Measurements from ENCODE around the gene RAET1G. TPM values are rescaled to one million over a fixed set of nuclear protein-coding genes. Genes with fewer than 3 reads are reported as not detected.

Gene RAET1G
- total and polyA plus RNA-seq, 2 donors (not counting 3 experiments of a cell fraction or from before 2014, with no cell fraction given) = 1.6 to 2.1 TPM

DNA sequence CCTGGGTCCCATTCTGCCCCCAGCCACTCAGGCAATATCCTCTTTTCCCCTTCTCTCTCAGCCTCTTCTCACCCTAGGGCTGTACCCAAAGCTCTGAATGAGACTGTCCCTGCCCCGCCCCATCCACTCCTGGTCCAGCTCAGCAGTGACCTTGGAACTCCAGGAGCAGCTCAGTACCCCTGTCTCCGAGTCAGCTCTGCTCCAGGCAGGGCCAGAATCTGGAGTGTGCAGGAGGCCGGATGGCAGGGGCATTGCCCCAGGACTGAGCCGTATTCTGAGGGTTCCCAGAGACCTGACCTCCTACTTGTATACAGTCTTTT is 2.0 kb upstream of the RAET1G start:
- dilution Hi-C loops (cut with MboI; ENCODE audit: extremely low pct_ligation_motif_present, low sequenced_read_pairs) (no loop called here), intact Hi-C loops (cut with micrococcal nuclease) (loop anchor here (5.0 to 10.0 kb wide), 2 partner anchors 358 to 900 kb away; partner anchors contain the start of gene GINM1)
- peaks cover 20 to 23% of the 10 kb centered on the region in 2 experiments for H3K27me3 ChIP-seq (ENCODE audit: control insufficient read depth in 2 of 2, insufficient read depth in 2 of 2, low read length in 2 of 2)
- H3K4me3 ChIP-seq (replicated peaks in 1 of 3; ENCODE audit: insufficient read depth in 1 of 3, low read depth in 1 of 3, low read length in 3 of 3) = no peak overlapping the region
- BruUV-seq (replicated peaks) = no TSS peak
- ChIA-PET POLR2A (no interaction called here), CTCF (interaction anchor here (1.0 to 2.5 kb wide), 7 partner anchors 16 to 379 kb away, joined by 3 to 30 read pairs (median 5); partner anchors contain the start of gene PPIL4)
- H2AFZ ChIP-seq (ENCODE audit: low read depth, low read length) = peak overlapping the region; percentile 92
- no peaks in the 10 kb centered on the region for H3K9me1 ChIP-seq (replicated peaks; ENCODE audit: control insufficient read depth, extremely low read depth, insufficient read depth, low read length)
- no peak overlapping the region for H3K27ac ChIP-seq (ENCODE audit: insufficient read depth, low read depth, low read length)
- H3K4me2 ChIP-seq (ENCODE audit: insufficient read depth, low read length) = no peak overlapping the region
- FAIRE-seq = no peak
- no peaks in the 10 kb centered on the region for H3K79me2 ChIP-seq (ENCODE audit: control insufficient read depth, insufficient read depth, low read length)
- no peak for TF ChIP-seq FOS (IDR thresholded peaks at IDR 0.05; ENCODE audit: borderline replicate concordance, insufficient read depth, low read length)
- no peak for TF ChIP-seq GATA2 (IDR thresholded peaks at IDR 0.05; ENCODE audit: insufficient read depth, insufficient read length, low read depth, low read length)
- no peak for TF ChIP-seq EZH2 (IDR thresholded peaks at IDR 0.05; ENCODE audit: borderline replicate concordance, low read depth, low read length, severe bottlenecking)
- TF ChIP-seq, protein P1, sequence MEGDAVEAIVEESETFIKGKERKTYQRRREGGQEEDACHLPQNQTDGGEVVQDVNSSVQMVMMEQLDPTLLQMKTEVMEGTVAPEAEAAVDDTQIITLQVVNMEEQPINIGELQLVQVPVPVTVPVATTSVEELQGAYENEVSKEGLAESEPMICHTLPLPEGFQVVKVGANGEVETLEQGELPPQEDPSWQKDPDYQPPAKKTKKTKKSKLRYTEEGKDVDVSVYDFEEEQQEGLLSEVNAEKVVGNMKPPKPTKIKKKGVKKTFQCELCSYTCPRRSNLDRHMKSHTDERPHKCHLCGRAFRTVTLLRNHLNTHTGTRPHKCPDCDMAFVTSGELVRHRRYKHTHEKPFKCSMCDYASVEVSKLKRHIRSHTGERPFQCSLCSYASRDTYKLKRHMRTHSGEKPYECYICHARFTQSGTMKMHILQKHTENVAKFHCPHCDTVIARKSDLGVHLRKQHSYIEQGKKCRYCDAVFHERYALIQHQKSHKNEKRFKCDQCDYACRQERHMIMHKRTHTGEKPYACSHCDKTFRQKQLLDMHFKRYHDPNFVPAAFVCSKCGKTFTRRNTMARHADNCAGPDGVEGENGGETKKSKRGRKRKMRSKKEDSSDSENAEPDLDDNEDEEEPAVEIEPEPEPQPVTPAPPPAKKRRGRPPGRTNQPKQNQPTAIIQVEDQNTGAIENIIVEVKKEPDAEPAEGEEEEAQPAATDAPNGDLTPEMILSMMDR (IDR thresholded peaks at IDR 0.05; ENCODE audit: extremely low read depth in 1 of 2, insufficient read depth in 1 of 2, low read depth in 1 of 2, low read length in 2 of 2) = no peak
- TF ChIP-seq JUN (IDR thresholded peaks at IDR 0.05; ENCODE audit: borderline replicate concordance, insufficient read depth, insufficient read length, low read depth) = no peak
- TF ChIP-seq, protein P2, sequence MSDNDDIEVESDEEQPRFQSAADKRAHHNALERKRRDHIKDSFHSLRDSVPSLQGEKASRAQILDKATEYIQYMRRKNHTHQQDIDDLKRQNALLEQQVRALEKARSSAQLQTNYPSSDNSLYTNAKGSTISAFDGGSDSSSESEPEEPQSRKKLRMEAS (IDR thresholded peaks at IDR 0.05; ENCODE audit: insufficient read depth, insufficient read length) = no peak
- no peak for TF ChIP-seq MYC (IDR thresholded peaks at IDR 0.05; ENCODE audit: low read depth, low read length)
- TF ChIP-seq POLR2AphosphoS5 (IDR thresholded peaks at IDR 0.05; ENCODE audit: insufficient read depth, low read depth, low read length) = no peak
- TF ChIP-seq POLR2A (IDR thresholded peaks at IDR 0.05; ENCODE audit: low read depth, low read length) = no peak
- H3K36me3 ChIP-seq (ENCODE audit: control insufficient read depth in 2 of 2, extremely low read depth in 1 of 2, insufficient read depth in 2 of 2, low read length in 2 of 2) = no peaks in the 10 kb centered on the region
- DNase-seq (ENCODE audit: low read depth, low spot score) = no peak
- H4K20me1 ChIP-seq (replicated peaks; ENCODE audit: control insufficient read depth, extremely low read depth, insufficient read depth, low read length) = no peaks in the 10 kb centered on the region
- peaks cover 4% of the 10 kb centered on the region for H3K4me1 ChIP-seq (ENCODE audit: control insufficient read depth, extremely low read depth, insufficient read depth, low read length)
- no peak overlapping the region for H3K9ac ChIP-seq (replicated peaks; ENCODE audit: extremely low read depth, insufficient read depth, low read length)
- no peaks in the 10 kb centered on the region for H3K9me3 ChIP-seq (replicated peaks; ENCODE audit: control insufficient read depth, insufficient read depth, low read length)

Measured in endothelial cell of umbilical vein (primary cell).